Activated CD8-positive, alpha-beta T cell treated with anti-CD3 and anti-CD28 coated beads, Interleukin-2, amount 10 ng/mL, durations not matched to agents 7 days and 5 days (primary cell): ENCODE measurements around the gene FGFR2. TPM values are rescaled to one million over a fixed set of nuclear protein-coding genes. Genes with fewer than 3 reads are reported as not detected.

Experiments
- ATAC-seq: fragments of 150-1000 bp; cut with Tn5 transposase; one replicate; pipeline ENCODE4 v1.10.0; 2021; ENCODE audit warnings: moderate library complexity
- CTCF ChIA-PET: fragments of 350-600 bp; sonication (Branson Sonifier 250); formaldehyde crosslinking; loops from one replicate; lab custom pipeline; 2021; ENCODE audit warnings: antibody characterized with exemption; lab: Charles Lee
- POLR2A ChIA-PET: fragments of 350-600 bp; sonication (Branson Sonifier 250); formaldehyde crosslinking; loops from one replicate; lab custom pipeline; 2021; ENCODE audit warnings: antibody characterized with exemption; lab: Charles Lee
- DNase-seq: peaks from one replicate; pipeline ENCODE4 v3.0.0-alpha.2; 2020
- H3K27ac Mint-ChIP-seq: one replicate; pipeline ENCODE4 v1.8.0; 2021; ENCODE audit warnings: mild to moderate bottlenecking, mixed read lengths
- H3K27me3 Mint-ChIP-seq: one replicate; pipeline ENCODE4 v1.8.0; 2021; ENCODE audit warnings: low read depth, mixed read lengths
- H3K36me3 Mint-ChIP-seq: one replicate; pipeline ENCODE4 v1.8.0; 2021; ENCODE audit warnings: low read depth, mixed read lengths
- H3K4me1 Mint-ChIP-seq: one replicate; pipeline ENCODE4 v1.8.0; 2021; ENCODE audit warnings: low read depth, mixed read lengths
- H3K4me3 Mint-ChIP-seq: one replicate; pipeline ENCODE4 v1.8.0; 2021; ENCODE audit warnings: mild to moderate bottlenecking, mixed read lengths
- H3K9me3 Mint-ChIP-seq: one replicate; pipeline ENCODE4 v1.8.0; 2022; ENCODE audit warnings: mixed read lengths; ENCODE audit not compliant: insufficient read depth
- total RNA-seq, 2 experiments: library from RNA; stranded (reverse); gene quantifications; one replicate each; pipeline ENCODE4 v1.2.3, GENCODE V29; 2021

FGFR2 gene
- total RNA-seq, 2 experiments from 2014 or later = not detected

DNA sequence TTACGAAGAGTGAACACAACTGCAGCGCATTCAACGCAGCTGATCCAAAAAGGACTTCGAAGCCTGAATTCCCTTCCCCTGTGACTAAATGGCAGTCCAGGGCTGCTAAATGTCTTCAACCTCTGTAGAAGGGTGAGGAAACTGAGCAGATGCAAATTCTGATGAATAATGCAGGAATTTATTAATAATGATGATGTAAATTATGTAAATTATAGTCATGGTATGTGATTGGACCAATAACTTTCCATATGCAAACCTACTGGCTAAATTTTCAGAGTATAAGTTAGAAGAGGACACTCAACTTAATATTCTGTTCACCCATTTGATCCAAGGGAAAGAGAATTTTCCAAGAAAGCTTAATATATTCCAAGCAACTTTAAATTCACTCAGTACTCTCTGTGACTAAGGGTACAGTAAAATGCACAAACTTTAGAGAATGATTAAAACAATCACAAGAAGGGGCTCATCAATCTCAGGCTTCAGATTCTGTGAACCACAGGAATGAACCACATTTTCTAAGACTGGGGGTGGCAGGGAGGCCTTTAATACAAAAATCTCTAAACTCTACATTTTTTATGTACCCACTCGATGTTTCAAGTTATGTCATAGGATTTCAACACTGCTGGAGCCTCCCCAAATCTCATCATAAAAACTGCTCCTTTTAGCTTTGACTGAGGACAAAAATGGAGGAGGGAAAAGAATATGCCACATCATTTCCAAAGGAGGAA, 3.5 kb downstream of the FGFR2 start:
- no peak overlapping the region for H3K27ac Mint-ChIP-seq
- CTCF ChIA-PET = no interaction called here
- H3K4me3 Mint-ChIP-seq = no peak overlapping the region
- peaks cover 5% of the 10 kb centered on the region for H3K4me1 Mint-ChIP-seq
- H3K27me3 Mint-ChIP-seq = peaks cover 34% of the 10 kb centered on the region
- DNase-seq (no peak), ATAC-seq (no peak)
- POLR2A ChIA-PET = no interaction called here
- H3K36me3 Mint-ChIP-seq = peaks cover 2% of the 10 kb centered on the region
- no peaks in the 10 kb centered on the region for H3K9me3 Mint-ChIP-seq

DNA sequence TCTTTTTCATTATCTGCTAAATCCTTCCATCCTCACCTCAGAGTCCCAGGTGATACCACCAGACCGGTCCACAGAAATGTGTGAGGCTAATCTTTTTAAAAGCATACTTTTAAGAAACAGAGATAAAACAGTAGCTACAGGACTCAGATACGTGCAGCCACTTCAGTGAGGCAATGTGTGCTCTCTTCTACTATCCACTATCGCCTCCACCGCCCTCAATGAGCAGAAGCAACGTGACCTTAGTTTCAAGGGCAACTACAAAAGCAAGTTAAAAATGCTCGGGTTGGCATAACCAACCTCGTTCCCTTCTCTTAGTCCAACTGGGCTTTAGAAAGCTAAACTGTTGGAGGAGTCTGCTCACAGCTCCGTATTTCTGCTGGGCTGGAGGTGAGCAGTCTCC, 4.2 kb downstream of the FGFR2 start:
- ChIA-PET CTCF (no interaction called here), POLR2A (no interaction called here)
- peaks cover 2% of the 10 kb centered on the region for H3K36me3 Mint-ChIP-seq
- H3K27ac Mint-ChIP-seq = no peak overlapping the region
- no peaks in the 10 kb centered on the region for H3K9me3 Mint-ChIP-seq
- no peak for ATAC-seq
- H3K27me3 Mint-ChIP-seq = peaks cover 29% of the 10 kb centered on the region
- H3K4me1 Mint-ChIP-seq = peaks cover 5% of the 10 kb centered on the region
- no peak for DNase-seq
- no peak overlapping the region for H3K4me3 Mint-ChIP-seq

DNA sequence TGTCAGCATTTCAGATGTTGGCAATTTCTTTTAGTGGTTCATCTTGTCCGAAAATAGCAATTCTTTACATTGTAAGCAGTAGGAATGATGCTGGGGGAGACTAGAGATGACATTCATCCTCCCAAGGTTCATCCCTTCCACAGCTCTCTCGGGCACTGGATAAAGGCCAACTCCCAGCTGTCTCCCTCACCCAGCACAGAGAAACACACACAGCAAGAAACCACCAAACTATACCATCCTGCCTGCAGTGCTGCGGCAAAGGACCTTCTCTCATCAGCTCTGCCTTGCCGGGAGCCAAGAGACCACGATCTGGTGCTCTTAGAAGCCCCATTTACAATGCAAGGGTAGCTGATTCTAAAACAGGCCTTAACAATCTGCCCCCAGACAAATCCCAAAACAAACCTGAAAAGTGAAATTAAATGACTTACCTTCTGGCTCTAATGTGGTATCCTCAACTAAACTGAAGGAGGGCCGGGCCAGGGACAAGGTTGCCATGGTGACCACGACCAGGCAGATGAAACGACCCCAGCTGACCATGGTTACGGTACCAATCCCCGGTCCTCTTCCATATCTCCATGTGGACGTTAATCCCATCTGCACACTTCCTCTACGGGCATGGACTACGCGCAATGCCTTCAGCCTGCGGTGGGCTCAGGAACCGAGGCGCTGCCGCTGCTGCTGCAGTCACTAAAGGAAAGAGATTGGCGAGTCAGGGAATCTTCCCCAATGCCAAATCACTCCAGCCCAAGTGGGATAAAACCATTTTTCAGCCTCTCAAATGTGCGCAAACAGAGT, 4.8 kb downstream of the FGFR2 start:
- ATAC-seq (no peak), DNase-seq (no peak)
- POLR2A ChIA-PET = no interaction called here
- CTCF ChIA-PET = no interaction called here
- no peak overlapping the region for H3K27ac Mint-ChIP-seq
- no peaks in the 10 kb centered on the region for H3K9me3 Mint-ChIP-seq
- peaks cover 2% of the 10 kb centered on the region for H3K4me1 Mint-ChIP-seq
- peaks cover 24% of the 10 kb centered on the region for H3K27me3 Mint-ChIP-seq
- H3K36me3 Mint-ChIP-seq = peaks cover 2% of the 10 kb centered on the region
- no peak overlapping the region for H3K4me3 Mint-ChIP-seq

DNA sequence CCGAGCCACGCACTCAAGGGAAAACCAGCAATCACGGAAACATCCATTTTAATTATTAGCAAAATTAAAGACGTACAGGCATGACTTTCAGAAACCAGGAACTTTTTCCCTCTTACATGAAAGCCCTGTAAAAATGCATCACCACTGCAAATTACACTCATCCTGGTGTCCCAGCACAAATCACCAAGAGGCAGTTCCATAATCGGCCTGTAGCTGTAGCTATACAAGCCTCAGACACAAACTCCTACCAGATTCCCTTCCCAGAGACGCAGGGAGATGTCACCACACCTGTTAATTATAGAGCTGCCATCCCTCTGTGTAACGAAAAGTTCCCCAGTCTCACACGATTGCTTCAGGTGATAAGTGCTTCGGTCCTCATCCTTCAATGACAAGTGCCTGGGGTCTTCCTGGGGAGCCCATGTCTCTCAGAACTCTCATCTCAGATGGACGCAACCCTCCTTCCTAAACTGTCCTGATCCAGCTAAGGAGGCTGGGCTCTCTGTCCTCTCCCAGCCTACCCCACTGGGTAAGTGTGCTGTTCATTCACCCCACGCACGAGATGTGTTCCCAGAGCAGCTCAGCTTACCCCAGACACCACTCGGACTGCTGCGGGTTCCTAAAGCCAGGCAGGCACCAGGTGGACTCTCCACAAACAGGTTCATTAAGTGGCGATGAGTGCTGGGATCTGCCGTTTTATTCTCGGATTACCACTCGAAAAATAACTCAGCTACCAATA, 5.9 kb downstream of the FGFR2 start:
- H3K27ac Mint-ChIP-seq = no peak overlapping the region
- POLR2A ChIA-PET = no interaction called here
- peaks cover 2% of the 10 kb centered on the region for H3K4me1 Mint-ChIP-seq
- H3K27me3 Mint-ChIP-seq = peaks cover 24% of the 10 kb centered on the region
- CTCF ChIA-PET = no interaction called here
- no peaks in the 10 kb centered on the region for H3K9me3 Mint-ChIP-seq
- ATAC-seq = no peak
- no peak for DNase-seq
- peaks cover 2% of the 10 kb centered on the region for H3K36me3 Mint-ChIP-seq
- no peak overlapping the region for H3K4me3 Mint-ChIP-seq

DNA sequence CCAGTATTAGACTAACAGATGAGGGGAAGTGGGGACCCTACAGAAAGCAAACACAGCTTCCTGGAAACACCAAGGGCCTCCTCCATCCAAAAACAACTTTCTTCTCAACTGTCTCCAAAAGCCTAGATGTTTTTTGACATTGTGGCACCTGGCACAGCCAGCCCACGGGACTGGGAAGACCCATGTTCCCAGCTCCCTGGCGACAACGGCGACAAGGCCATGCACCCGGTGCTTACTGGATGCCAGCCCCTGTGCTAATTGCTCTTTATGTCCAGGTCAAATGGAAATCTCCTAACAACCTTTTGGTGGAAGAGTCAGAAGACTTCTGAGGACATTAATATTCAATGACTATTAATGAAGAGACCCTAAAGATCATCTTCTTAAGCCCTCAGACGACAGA, 7.1 kb downstream of the FGFR2 start:
- no peak overlapping the region for H3K4me3 Mint-ChIP-seq
- DNase-seq = no peak
- ChIA-PET CTCF (no interaction called here), POLR2A (interaction anchor here (1.0 kb wide), 1 partner anchor 11 kb away, joined by 4 read pairs; no protein-coding TSS in a partner anchor)
- no peaks in the 10 kb centered on the region for H3K36me3 Mint-ChIP-seq
- no peaks in the 10 kb centered on the region for H3K4me1 Mint-ChIP-seq
- peaks cover 16% of the 10 kb centered on the region for H3K27me3 Mint-ChIP-seq
- H3K27ac Mint-ChIP-seq = no peak overlapping the region
- no peak for ATAC-seq
- no peaks in the 10 kb centered on the region for H3K9me3 Mint-ChIP-seq

DNA sequence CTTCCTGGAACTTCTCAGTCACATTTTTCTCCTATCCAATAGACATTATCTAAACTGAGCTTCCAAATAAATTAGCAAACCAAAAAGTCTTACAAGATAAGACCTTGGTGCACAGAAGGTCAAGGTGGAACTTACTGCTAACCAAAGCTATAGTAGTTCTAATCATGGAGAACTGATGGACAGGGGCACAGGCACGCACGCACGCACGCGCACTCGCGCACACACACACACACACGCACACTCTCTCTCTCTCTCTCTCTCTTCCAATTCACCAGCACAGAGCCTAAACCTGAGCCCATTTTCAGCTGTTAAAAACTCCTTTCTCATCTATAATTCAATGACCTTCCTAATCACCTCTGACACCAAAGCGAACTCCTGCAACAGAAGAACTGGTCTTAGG, 7.5 kb downstream of the FGFR2 start:
- no peaks in the 10 kb centered on the region for H3K4me1 Mint-ChIP-seq
- H3K27ac Mint-ChIP-seq = no peak overlapping the region
- H3K9me3 Mint-ChIP-seq = no peaks in the 10 kb centered on the region
- no peak for DNase-seq
- ChIA-PET CTCF (no interaction called here), POLR2A (interaction anchor here (1.0 kb wide), 1 partner anchor 11 kb away, joined by 4 read pairs; no protein-coding TSS in a partner anchor)
- H3K36me3 Mint-ChIP-seq = no peaks in the 10 kb centered on the region
- no peak for ATAC-seq
- no peak overlapping the region for H3K4me3 Mint-ChIP-seq
- peaks cover 12% of the 10 kb centered on the region for H3K27me3 Mint-ChIP-seq

DNA sequence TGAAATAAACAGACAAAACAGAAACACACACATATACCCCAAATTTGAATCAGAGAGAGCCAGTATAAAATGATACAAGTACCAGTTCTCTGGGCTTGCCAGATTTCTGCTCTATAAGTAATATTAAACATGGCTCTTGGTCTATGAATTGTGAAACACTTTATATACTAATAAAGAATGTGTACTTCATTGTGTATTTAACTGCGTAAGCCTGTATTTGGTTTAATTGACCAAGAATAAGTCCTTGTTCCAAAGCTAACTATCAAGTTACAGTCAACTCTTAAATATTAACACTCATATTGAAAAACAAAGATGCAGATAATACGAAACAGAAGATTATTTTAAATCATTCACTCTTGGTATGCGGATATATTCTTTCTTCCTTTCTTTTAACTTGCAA, 8.7 kb downstream of the FGFR2 start:
- H3K27me3 Mint-ChIP-seq = peaks cover 2% of the 10 kb centered on the region
- DNase-seq = no peak
- no peak for ATAC-seq

DNA sequence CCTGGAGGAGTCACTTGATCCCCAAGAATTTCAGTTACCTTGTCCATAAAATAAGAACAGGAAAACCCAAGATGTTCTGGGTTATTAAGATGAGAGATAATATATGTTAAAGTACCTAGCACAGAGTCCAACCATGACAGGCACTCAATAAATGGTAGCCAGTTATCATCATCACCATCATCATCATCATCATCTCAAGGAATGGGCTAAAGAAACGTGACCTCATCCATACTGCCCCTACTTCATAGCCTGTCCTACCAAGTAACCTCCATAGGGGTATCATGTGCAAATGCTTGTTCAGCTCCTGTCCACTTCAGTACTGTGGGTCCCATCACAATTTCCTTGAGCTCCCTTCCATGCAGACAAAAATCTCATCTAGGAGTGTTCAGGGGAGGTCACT, 14.4 kb downstream of the FGFR2 start:
- H3K9me3 Mint-ChIP-seq = no peaks in the 10 kb centered on the region
- H3K27ac Mint-ChIP-seq = no peak overlapping the region
- no peak for DNase-seq
- no peak for ATAC-seq
- no peak overlapping the region for H3K4me3 Mint-ChIP-seq
- ChIA-PET POLR2A (no interaction called here), CTCF (no interaction called here)
- no peaks in the 10 kb centered on the region for H3K36me3 Mint-ChIP-seq
- no peaks in the 10 kb centered on the region for H3K4me1 Mint-ChIP-seq
- H3K27me3 Mint-ChIP-seq = no peaks in the 10 kb centered on the region

More for the DNA sequence above, 8.7 kb downstream of the FGFR2 start:
- CTCF ChIA-PET = no interaction called here
- POLR2A ChIA-PET = no interaction called here
- no peaks in the 10 kb centered on the region for H3K4me1 Mint-ChIP-seq
- no peak overlapping the region for H3K4me3 Mint-ChIP-seq
- H3K9me3 Mint-ChIP-seq = no peaks in the 10 kb centered on the region
- H3K36me3 Mint-ChIP-seq = no peaks in the 10 kb centered on the region
- no peak overlapping the region for H3K27ac Mint-ChIP-seq

DNA sequence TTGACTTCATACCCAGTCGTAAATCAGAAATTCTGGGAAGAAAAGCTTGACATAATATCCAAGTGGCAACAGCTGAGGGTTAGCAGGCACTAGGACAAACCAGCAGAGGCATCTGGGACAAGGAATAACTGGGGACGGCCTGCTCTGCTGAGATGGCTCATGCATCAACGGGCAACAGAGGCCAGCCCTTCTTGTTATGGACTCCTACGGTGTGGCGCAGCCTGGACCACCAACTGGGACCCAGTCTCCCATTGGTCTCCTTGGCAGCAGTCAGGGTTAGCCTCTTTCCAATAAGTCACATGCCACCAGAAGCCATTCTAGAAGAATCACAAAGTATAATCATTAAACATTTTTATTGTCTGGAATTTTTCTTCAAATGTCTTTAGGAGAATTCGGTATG, 15.0 kb downstream of the FGFR2 start:
- no peak overlapping the region for H3K4me3 Mint-ChIP-seq
- no peaks in the 10 kb centered on the region for H3K36me3 Mint-ChIP-seq
- H3K9me3 Mint-ChIP-seq = no peaks in the 10 kb centered on the region
- ATAC-seq (no peak), DNase-seq (no peak)
- H3K27ac Mint-ChIP-seq = no peak overlapping the region
- H3K4me1 Mint-ChIP-seq = no peaks in the 10 kb centered on the region
- no peaks in the 10 kb centered on the region for H3K27me3 Mint-ChIP-seq
- POLR2A ChIA-PET = no interaction called here
- CTCF ChIA-PET = no interaction called here

DNA sequence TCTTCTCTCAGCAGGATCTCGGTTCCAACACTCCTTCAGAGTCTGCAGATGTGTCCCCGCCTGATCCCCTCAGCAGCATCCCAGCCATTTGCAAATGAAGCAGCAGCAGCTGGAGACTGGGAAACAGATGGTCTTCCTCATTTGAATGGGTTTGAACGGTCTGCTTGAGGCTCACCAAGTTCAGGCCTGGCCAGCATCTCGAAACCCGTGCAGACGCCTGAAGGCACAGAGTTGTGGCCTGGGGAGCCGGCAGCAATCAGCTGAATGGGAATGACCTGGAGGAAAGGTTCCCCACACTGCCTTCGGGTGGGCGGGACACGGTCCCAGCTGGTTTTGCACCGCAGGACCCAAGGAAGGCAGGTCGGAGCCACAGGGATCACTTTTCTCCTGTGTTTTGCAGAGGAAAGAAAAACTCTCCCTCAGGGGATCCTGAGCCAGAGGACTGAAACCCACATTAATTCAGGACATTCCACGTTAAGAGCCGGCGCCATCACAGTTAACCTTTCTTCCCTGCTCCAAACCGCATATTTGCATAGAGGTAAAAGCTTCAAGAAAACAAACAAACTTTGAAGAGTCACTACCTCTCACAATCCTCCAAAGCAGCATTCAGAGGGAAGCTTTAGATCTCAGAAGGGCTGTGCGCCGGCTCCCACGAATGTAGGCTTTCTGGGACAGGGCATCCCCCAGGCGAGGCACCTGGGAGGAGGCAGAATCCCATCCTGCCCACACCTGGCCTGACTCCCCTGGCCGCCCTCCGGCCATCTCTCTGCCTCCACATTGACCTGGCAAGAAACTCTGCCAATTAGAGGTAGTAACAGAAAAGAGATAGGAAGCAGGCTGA, 17.7 kb downstream of the FGFR2 start:
- Mint-ChIP-seq H3K27ac (no peak overlapping the region), H3K27me3 (no peaks in the 10 kb centered on the region), H3K9me3 (no peaks in the 10 kb centered on the region), H3K4me1 (no peaks in the 10 kb centered on the region), H3K4me3 (no peak overlapping the region), H3K36me3 (no peaks in the 10 kb centered on the region)
- DNase-seq = no peak
- ChIA-PET CTCF (no interaction called here), POLR2A (interaction anchor here (1.1 kb wide), 1 partner anchor 11 kb away, joined by 4 read pairs; no protein-coding TSS in a partner anchor)
- no peak for ATAC-seq

DNA sequence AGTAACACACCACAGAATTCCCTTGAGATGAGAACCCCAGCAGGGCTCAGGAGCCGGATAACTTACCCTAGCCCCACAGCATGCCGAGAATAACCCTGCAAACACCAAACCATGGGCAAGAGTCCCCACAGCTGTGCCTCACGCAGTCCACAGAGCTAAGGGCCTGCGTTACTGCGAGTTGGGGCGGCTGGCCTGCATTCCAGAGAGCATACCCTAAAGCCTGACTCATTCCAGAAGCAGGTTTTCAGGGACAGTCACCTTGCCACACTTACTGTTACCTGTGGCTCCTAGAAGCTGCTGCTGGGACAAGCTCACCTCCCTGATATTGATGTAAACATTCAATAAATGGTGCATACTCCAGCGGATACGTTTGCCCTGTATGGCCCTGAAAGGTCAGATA, 18.6 kb downstream of the FGFR2 start:
- no peaks in the 10 kb centered on the region for H3K4me1 Mint-ChIP-seq
- H3K4me3 Mint-ChIP-seq = no peak overlapping the region
- ChIA-PET POLR2A (interaction anchor here (1.1 kb wide), 1 partner anchor 11 kb away, joined by 4 read pairs; no protein-coding TSS in a partner anchor), CTCF (no interaction called here)
- H3K27ac Mint-ChIP-seq = no peak overlapping the region
- no peaks in the 10 kb centered on the region for H3K27me3 Mint-ChIP-seq
- H3K36me3 Mint-ChIP-seq = no peaks in the 10 kb centered on the region
- ATAC-seq (no peak), DNase-seq (no peak)
- H3K9me3 Mint-ChIP-seq = no peaks in the 10 kb centered on the region
